ENCODE measurements around the gene SPNS3.

The SPNS3 gene

GRCh38 chr17:4476511-4477070 is 42.9 kb downstream of the SPNS3 start:
- DNase-seq (ENCODE audit: low read depth, low spot score), result no peak
- TF ChIP-seq CTCF (IDR thresholded peaks at IDR 0.05; ENCODE audit: insufficient read depth, low read length, missing control alignments), result no peak
- POLR2A ChIA-PET, result no interaction called here
- CTCF ChIA-PET, result no interaction called here
- no peak overlapping the region for H3K4me3 ChIP-seq (ENCODE audit: low read depth, low read length)

GRCh38 chr17:4477255-4477791 is 43.6 kb downstream of the SPNS3 start:
- ChIA-PET POLR2A (no interaction called here), CTCF (no interaction called here)
- no peak for DNase-seq (ENCODE audit: low read depth, low spot score)
- no peak overlapping the region for H3K4me3 ChIP-seq (ENCODE audit: low read depth, low read length)
- no peak for TF ChIP-seq CTCF (IDR thresholded peaks at IDR 0.05; ENCODE audit: insufficient read depth, low read length, missing control alignments)

GRCh38 chr17:4478318-4478830 is 44.6 kb downstream of the SPNS3 start:
- no peak overlapping the region for H3K4me3 ChIP-seq (ENCODE audit: low read depth, low read length)
- no peak for TF ChIP-seq CTCF (IDR thresholded peaks at IDR 0.05; ENCODE audit: insufficient read depth, low read length, missing control alignments)
- no peak for DNase-seq (ENCODE audit: low read depth, low spot score)
- ChIA-PET CTCF (no interaction called here), POLR2A (no interaction called here)

- no peak for DNase-seq (ENCODE audit: low read depth, low spot score)
- no peak overlapping the region for H3K4me3 ChIP-seq (ENCODE audit: low read depth, low read length)
- CTCF ChIA-PET, result no interaction called here
- POLR2A ChIA-PET, result no interaction called here
- no peak for TF ChIP-seq CTCF (IDR thresholded peaks at IDR 0.05; ENCODE audit: insufficient read depth, low read length, missing control alignments)
Observed at GRCh38 chr17:4479340-4479981, 45.7 kb downstream of the SPNS3 start.

- no peak overlapping the region for H3K4me3 ChIP-seq (ENCODE audit: low read depth, low read length)
- POLR2A ChIA-PET, result no interaction called here
- CTCF ChIA-PET, result no interaction called here
Observed at GRCh38 chr17:4479982-4480751, 46.4 kb downstream of the SPNS3 start.

More at GRCh38 chr17:4479982-4480751, 46.4 kb downstream of the SPNS3 start:
- DNase-seq (ENCODE audit: low read depth, low spot score), result no peak
- TF ChIP-seq CTCF (IDR thresholded peaks at IDR 0.05; ENCODE audit: insufficient read depth, low read length, missing control alignments), result no peak

All from AG04449 (cell line).